Stomach (tissue), 9 donors: ENCODE results near the gene THSD7B. TPM values are rescaled to one million over a fixed set of nuclear protein-coding genes. Genes with fewer than 3 reads are reported as not detected.

ENCODE experiments used
- DNase-seq, 2 donors: peaks; one replicate each; pipeline versions ENCODE4 v3.0.0 to v3.0.0-alpha.2; 2013 to 2019
- H3K27ac ChIP-seq, 5 donors: fragments of 200-600 bp in 4 of 5; sonication (generic) in 4 of 5; one replicate each; pipeline ENCODE4 v1.5.1; 2013 to 2019; ENCODE audit warnings: mild to moderate bottlenecking in 1 of 5, moderate library complexity in 1 of 5
- H3K27me3 ChIP-seq, 3 donors: fragments of 200-600 bp; sonication (generic); one replicate each; pipeline ENCODE4 v1.5.1; 2017 to 2019; ENCODE audit warnings: mixed run types in 1 of 3
- H3K36me3 ChIP-seq, 4 donors: fragments of 200-600 bp; sonication (generic); 1 replicate in 3 of 4; 2 replicates in 1 of 4; pipeline ENCODE4 v1.5.1; 2016 to 2019
- H3K4me1 ChIP-seq, 4 donors: fragments of 200-600 bp; sonication (generic); one replicate each; pipeline ENCODE4 v1.5.1; 2016 to 2019
- H3K4me3 ChIP-seq, 4 donors: fragments of 200-600 bp; sonication (generic) in 3 of 4; one replicate each; pipeline ENCODE4 v1.5.1; 2016 to 2019; ENCODE audit warnings: mild to moderate bottlenecking in 1 of 4
- H3K9me3 ChIP-seq, 4 donors: fragments of 200-600 bp; sonication (generic); one replicate each; pipeline ENCODE4 v1.5.1; 2016 to 2019
- EP300 ChIP-seq: sonication (generic); formaldehyde crosslinking; IDR thresholded peaks from one replicate; pipeline ENCODE4 v1.6.1; 2017; ENCODE audit warnings: antibody characterized with exemption
- POLR2A ChIP-seq, 4 donors: fragments of 450-650 bp; IDR thresholded peaks; one replicate each; pipeline ENCODE4 v1.6.1; 2016; ENCODE audit warnings: antibody characterized with exemption in 4 of 4, control low read depth in 2 of 4, mild to moderate bottlenecking in 1 of 4, moderate library complexity in 1 of 4
- POLR2AphosphoS5 ChIP-seq, 3 donors: sonication (generic); formaldehyde crosslinking; IDR thresholded peaks; one replicate each; pipeline ENCODE4 v1.6.1; 2016; ENCODE audit warnings: antibody characterized with exemption in 3 of 3
- WGBS, 5 donors: extraction: QIAGEN DNeasy Blood & Tissue Kit in 3 of 5; methylation state at CpG; one replicate each; pipeline versions ENCODE4 v1.1.5 to v1.1.7; 2013 to 2018; 5-methylcytosine and 5-hydroxymethylcytosine counted together
- intact Hi-C: fragments of 100-400 bp; cut with DNase I; formaldehyde crosslinking; loops from one replicate; pipeline ENCODE4 v1.15.1; 2023; ENCODE audit warnings: low total_unique reads
- polyA plus RNA-seq, 3 donors: library from polyadenylated mRNA; stranded (reverse); fragments of 200-250 nt; gene quantifications; one replicate each; pipeline ENCODE4 v1.2.3, GENCODE V29; 2013
- total RNA-seq, 5 donors: library from RNA; depleted of rRNA; stranded (reverse); fragments of >200 nt; gene quantifications; one replicate each; pipeline versions ENCODE4 v1.1.0 to v1.2.3, GENCODE V29; 2014 to 2016
- TF ChIP-seq, protein P1 (sequence below), 7 experiments: fragments of 450-650 bp in 4 of 7; fragments of 200-600 bp in 3 of 7; sonication (generic) in 3 of 7; IDR thresholded peaks; one replicate each; pipeline ENCODE4 v1.5.1; 2016 to 2019; ENCODE audit warnings: antibody characterized with exemption in 7 of 7, control low read depth in 2 of 7, mild to moderate bottlenecking in 1 of 7
- donor health status: healthy with polysubstance abuse.
- donor health status: Bipolar disorder and iron deficiency.
- donor health status: healthy.

The THSD7B gene
- total and polyA plus RNA-seq, 8 donors = 0.05 to 4.4 TPM; not detected in 6

DNA sequence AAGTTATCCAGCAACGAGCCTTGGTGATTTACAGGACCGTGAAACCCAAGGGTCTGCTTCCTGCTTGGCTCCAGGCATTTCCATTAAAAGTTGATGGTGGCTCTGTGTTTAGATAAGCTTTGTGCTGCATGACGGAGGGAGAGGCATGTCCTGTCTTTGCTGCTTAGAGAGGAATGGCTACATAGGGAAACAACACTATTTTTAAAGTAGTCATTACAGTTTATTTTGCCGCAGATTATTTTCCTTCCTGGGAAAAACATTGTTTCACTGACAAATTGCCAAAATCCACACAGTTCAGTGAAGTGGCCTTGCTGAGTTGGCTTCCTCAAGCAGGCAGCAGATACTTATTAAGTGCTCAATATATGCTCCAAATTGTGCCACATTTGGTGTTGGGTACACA, 98.5 kb downstream of the THSD7B start:
- Histone ChIP-seq H3K9me3 (no peaks in the 10 kb centered on the region), H3K4me1 (no peaks in the 10 kb centered on the region), H3K27ac (no peak overlapping the region), H3K36me3 (no peaks in the 10 kb centered on the region), H3K27me3 (no peaks in the 10 kb centered on the region), H3K4me3 (no peak overlapping the region)
- DNase-seq = peak in 1 of 2 donors; percentile 29
- WGBS, 5 donors = 28 to 44% (median 41%) methylated on average over 4 of the region's 4 CpGs
- intact Hi-C loops = no loop called here
- TF ChIP-seq, protein P1, sequence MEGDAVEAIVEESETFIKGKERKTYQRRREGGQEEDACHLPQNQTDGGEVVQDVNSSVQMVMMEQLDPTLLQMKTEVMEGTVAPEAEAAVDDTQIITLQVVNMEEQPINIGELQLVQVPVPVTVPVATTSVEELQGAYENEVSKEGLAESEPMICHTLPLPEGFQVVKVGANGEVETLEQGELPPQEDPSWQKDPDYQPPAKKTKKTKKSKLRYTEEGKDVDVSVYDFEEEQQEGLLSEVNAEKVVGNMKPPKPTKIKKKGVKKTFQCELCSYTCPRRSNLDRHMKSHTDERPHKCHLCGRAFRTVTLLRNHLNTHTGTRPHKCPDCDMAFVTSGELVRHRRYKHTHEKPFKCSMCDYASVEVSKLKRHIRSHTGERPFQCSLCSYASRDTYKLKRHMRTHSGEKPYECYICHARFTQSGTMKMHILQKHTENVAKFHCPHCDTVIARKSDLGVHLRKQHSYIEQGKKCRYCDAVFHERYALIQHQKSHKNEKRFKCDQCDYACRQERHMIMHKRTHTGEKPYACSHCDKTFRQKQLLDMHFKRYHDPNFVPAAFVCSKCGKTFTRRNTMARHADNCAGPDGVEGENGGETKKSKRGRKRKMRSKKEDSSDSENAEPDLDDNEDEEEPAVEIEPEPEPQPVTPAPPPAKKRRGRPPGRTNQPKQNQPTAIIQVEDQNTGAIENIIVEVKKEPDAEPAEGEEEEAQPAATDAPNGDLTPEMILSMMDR (IDR thresholded peaks at IDR 0.05) = no peak
- TF ChIP-seq EP300 (no peak), POLR2AphosphoS5 (IDR thresholded peaks at IDR 0.05) (no peak), POLR2A (IDR thresholded peaks at IDR 0.05) (no peak)

DNA sequence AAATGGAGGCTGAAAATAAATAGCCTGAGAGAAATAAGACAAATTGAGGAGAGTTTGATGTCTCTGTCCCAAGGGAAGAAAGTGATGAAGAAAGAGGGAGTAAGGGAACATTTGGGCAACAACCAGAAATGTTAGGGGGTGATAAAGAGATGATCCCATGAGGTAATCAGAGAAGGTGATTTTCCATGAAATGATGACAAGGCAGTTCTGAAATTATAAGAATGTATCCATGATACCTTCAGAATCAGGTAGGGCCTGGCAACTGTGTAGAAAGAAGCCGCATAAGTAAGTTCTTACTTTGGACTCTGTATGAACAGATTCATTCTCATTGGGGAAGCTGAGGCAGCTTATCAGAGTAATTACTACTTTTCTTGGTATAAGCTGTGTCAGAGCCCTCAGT, 106.1 kb downstream of the THSD7B start:
- H3K36me3 ChIP-seq = no peaks in the 10 kb centered on the region
- DNase-seq = no peak
- intact Hi-C loops = no loop called here
- no peaks in the 10 kb centered on the region for H3K27me3 ChIP-seq
- TF ChIP-seq, protein P1 (IDR thresholded peaks at IDR 0.05) = no peak
- TF ChIP-seq POLR2A (IDR thresholded peaks at IDR 0.05) (no peak), POLR2AphosphoS5 (IDR thresholded peaks at IDR 0.05) (no peak), EP300 (no peak)
- no peak overlapping the region for H3K27ac ChIP-seq
- no peaks in the 10 kb centered on the region for H3K9me3 ChIP-seq
- WGBS, 5 donors = 93 to 100% (median 94%) methylated on average over 1 of the region's 1 CpG
- H3K4me3 ChIP-seq = no peak overlapping the region
- H3K4me1 ChIP-seq = no peaks in the 10 kb centered on the region

DNA sequence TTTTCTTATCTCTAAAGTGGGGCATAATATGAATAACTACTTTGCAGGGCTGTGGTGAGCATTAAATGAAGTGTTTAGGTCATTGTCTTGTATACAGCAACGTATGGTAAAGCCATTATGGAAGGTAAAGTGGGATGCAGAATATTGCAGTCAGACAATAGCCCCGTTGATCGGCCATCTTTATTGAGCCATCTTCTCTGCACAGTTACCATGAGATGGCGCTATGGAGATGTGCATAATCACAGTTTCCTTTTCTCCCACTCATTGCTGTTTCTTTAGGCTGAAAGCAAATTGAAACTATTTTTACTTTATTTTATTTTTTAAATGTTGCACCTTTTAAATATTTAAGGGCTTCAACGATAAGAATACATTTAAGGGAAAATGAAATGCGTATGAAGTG, 108.9 kb downstream of the THSD7B start:
- TF ChIP-seq POLR2AphosphoS5 (IDR thresholded peaks at IDR 0.05) = no peak
- no peak for TF ChIP-seq POLR2A (IDR thresholded peaks at IDR 0.05)
- TF ChIP-seq, protein P1 (IDR thresholded peaks at IDR 0.05) = no peak
- no peak for TF ChIP-seq EP300
- no peaks in the 10 kb centered on the region for H3K36me3 ChIP-seq
- H3K9me3 ChIP-seq = no peaks in the 10 kb centered on the region
- no peaks in the 10 kb centered on the region for H3K27me3 ChIP-seq
- DNase-seq = peak in 1 of 2 donors; percentile 22
- H3K4me1 ChIP-seq = no peaks in the 10 kb centered on the region
- 58 to 68% (median 66%) methylated on average over 6 of the region's 6 CpGs for WGBS, 5 donors
- intact Hi-C loops = no loop called here
- H3K4me3 ChIP-seq = no peak overlapping the region
- no peak overlapping the region for H3K27ac ChIP-seq

DNA sequence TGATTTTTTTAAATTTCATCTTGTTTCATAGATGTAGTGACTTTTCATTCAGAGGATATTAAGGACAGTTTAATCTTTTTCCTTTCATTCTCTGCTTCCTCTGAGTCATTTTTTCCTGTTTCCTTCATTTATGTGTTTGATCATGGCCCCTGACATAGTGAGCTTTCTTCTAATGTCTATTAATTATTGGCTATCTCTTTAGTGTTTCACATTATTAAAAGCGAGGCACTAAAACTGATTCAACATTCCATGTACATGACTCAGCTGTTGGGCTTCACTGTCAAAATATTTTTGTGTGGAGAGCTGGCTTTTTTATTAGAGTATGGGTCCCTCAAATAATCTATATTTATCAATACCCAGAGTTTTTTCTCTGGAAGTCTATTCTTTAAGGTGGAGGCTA, 125.8 kb downstream of the THSD7B start:
- no peaks in the 10 kb centered on the region for H3K36me3 ChIP-seq
- H3K4me1 ChIP-seq = no peaks in the 10 kb centered on the region
- 69 to 84% (median 71%) methylated on average over 1 of the region's 1 CpG for WGBS, 5 donors
- no peak for DNase-seq
- H3K4me3 ChIP-seq = no peak overlapping the region
- H3K27ac ChIP-seq = no peak overlapping the region
- H3K27me3 ChIP-seq = no peaks in the 10 kb centered on the region
- TF ChIP-seq POLR2AphosphoS5 (IDR thresholded peaks at IDR 0.05) (no peak), POLR2A (IDR thresholded peaks at IDR 0.05) (no peak), EP300 (no peak)
- TF ChIP-seq, protein P1 (IDR thresholded peaks at IDR 0.05) = no peak
- no peaks in the 10 kb centered on the region for H3K9me3 ChIP-seq
- intact Hi-C loops = no loop called here
